Stimulated activated naive CD4-positive, alpha-beta T cell (primary cell): ENCODE data around the gene KMT2C.

Experiments used
- DNase-seq, 6 experiments: peaks; one replicate each; lab custom pipeline; 2025; lab: John Stamatoyannopoulos, UW

The KMT2C gene

DNA sequence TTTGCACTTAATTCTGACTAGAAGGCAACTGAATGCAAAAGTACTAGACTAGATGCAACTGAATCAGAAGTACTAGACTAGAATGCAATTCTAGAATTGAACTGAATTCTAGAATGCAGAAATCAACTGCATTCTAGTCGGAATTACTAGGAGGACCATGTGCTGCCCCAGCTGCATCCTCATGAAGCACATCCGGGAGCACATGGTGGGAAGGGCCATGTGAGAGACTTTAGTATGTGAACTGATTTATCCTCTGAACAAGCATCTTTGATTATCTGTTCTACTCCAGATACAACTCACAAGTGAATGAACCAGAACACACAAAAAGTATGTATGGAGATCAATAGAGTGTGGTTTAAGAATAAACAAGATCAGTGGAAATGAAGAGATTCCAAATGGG, 295.2 kb downstream of the KMT2C start:
- DNase-seq: no peak

DNA sequence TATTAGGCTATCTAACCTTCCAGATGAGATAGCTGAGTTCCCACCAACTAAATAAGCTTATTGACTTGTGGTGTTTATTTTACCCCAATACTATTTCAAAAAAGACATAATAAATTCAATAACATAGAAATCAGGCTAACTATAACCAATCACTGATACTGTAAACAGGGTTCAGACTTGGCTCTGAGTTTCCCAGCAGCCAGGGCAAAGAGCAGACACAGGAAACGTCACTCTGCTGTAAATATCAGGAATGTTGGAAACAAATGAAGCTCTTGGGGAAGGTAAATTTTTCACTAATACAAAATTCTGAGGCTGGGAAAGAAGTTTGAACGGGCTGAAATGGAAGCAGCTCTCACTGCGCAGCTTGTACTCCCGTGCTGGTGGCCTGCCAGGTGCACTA, 295.7 kb downstream of the KMT2C start:
- no peak for DNase-seq

DNA sequence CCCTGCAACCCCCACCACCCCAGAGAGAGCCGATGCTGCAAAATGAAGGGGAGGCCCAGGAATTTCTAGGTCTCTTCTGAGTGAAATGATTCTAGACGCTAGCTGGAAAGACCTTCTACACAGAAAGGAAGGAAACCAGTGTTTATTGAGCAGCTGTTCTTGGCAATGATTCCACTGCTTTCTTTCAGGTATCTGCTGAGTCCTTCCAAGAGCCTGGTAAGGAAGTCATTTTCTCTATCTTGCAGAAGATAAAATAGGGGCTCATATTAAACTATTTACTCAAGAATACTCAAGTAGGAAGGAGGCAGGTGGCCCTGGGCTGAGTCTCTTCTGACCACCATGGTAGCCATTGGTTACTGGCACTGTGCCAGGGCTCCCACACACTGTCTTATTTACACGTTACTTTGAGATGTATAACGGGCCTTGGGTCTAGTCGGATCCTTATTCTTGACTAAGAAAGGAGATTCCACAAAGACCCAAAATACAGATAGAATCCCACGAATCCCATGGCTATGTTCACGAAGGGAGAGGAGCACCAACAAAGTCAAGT, 298.3 kb downstream of the KMT2C start:
- no peak for DNase-seq

DNA sequence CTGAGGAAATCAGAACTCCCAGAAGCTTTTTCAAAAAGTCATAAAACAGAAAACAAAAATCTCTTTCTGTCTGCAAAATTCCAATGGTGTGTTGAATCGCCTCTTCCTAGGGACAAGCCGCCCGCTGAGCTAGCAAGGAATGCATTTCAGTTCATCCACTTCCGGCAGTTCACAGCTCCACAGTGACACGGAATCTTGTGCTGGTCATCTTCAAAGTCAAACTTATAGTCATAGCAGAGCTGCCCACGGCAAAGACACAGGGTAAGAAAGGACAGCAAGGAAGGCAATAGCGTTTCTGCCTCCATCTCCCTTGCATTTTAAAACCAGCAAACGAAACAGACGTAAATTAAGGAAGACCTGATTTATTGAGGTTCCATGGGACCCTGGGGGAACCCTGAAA, 299.1 kb downstream of the KMT2C start:
- DNase-seq: no peak

DNA sequence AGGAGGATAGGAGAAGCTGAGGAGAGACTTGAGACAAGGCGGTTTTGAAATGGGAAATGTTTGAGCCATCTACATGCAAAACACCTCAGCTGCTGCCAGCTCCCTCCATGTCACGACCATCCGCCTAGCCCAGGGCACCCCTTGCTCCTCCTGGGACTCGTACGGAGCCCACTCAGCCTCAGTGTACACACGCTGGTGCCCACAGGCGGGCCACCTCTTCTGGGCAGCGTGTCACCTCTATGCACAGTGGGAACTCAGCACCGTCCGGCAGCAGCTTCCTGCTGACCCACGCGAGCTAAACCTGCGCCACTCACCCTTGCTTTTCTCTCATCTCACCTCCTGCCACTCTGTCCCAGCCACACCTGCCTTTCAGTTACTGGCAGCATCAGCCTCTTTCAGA, 302.0 kb downstream of the KMT2C start:
- no peak for DNase-seq

DNA sequence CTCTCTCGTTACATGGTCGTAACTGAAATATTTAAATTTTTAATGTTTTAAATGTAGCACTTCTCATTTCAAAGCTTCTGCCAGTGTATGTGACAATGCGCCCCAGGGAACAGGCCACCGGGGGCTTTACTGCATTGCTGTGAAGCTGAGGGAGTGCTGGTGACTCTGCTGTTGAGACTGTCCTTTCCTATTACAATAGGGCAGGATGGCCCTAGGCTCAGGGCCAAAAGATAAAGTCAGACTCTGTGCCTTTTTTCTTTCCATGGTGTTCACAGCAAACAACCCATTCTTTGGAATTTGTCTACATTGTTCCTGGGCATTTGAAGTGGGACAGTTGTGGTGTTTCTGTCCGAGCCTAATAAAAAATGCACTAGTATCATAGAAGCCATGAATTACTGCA, 303.0 kb downstream of the KMT2C start:
- no peak for DNase-seq

DNA sequence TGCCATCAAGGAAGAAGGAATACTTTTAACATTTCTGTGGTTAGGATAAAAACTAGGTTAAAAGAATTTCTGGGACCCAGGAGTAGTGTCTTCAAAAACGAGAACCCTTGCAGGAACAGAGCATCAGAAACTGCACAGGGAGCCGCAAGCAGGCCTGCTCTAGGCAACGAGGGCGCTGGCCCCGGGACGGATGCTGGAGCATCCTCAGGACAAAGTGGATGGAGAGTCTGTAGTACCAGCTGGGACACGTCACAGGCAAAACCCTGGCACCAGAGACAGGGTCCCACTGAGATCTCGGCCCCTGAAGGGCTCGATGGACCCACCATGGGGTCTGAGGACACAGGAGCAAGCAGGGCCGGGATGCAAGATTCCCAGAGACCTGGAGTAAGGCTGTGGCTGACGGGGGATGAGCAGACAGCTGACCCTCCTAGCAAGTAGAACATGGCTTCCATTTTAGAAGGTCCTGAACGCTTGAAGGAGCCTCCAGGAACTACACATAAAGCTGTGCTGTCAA, 303.8 kb downstream of the KMT2C start:
- no peak for DNase-seq

DNA sequence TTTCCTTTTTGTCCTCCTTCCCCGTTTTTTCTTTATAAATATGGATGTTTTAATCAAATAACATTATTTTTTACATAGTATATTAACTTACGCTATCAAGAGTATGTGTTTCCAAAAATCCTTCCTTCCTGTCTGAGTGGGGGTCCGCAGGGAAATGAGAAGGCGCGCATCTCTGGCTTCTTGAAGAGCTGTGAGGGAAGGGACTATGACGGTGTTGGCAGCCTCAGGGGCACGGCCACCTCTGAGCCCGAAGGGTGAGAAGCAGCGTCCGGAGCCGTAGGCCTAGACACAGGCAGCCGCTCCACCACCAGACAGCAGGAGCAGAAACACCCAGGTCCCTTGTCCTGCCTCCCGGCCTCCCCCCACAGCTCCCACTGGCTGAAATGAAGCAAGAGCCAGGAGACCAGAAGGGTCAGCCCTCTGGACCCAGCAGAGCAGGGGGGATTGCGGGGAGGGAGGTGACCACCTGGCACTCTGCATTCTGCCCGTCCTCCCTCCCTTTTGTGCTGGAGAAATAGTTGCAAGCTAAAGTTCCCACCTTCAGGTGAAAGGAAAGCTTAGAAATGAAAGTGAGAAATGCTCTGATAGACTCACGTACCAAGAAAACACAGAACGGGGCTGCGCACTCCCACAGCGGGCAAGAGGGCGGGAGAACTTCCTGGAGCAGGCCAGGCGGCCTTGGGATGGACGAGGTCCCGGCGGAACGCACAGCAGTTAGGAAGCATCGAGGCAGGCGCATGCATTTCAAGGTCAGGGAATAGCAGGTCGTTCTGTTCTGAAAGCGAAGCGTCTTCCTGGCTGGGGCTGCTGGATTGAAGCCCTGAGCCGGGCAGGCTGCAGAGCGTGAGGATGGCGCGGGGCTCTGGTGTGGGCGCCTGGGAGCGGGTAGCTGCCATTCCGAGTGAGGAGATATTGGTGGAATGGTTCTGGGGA, 304.9 kb downstream of the KMT2C start:
- no peak for DNase-seq

DNA sequence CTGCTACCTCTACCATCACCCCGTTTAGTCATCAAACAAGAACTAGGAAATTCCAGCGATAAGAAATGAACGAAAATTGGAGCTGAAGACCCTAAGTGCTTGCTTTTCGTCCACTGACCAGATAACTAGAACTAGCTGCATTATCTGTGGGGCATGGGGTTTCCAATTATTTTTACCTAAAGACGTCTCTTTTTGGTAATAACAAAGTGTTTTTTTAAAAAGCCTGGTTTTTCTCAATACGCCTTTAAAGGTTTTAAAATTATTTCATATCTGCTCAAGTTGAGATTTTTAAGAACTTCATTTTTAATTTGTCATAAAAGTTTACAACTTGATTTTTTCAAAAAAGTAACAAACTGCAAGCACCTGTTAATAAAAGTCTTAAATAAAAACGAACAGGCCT, 306.1 kb downstream of the KMT2C start:
- DNase-seq: no peak

DNA sequence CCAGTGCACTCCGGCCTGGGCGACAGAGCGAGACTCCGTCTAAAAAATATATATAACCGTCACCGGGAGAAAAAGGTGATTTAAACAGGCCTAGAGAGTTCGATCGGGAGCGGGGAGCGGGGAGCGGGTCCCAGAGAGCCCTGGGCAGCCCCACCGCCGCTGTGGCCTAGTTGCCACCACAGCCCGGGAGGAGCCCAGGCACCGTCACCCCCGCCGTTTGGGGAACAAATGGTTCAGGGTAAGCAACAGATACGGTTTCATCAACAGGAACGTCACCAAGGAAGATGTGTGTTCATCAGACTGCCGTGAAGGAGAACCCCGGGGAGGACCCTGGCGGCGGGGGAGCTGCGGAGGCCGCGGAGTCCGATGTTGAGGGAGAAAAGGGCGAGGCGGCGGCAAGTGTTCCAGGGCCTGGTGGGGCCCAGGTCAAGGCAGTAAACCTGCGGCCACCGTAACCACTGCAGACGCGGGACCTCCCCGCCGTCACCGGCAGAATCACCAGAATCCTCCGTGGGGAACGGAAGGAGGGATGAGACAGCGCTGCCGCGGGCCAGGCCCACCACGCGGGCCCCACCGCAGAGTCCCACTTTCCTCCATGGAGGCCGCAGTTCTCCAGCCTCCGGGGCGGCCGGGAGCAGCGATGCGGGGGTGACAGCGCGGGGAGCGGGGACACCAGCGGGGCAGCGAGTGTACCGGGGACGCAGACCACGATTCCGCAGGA, 306.9 kb downstream of the KMT2C start:
- DNase-seq: no peak

DNA sequence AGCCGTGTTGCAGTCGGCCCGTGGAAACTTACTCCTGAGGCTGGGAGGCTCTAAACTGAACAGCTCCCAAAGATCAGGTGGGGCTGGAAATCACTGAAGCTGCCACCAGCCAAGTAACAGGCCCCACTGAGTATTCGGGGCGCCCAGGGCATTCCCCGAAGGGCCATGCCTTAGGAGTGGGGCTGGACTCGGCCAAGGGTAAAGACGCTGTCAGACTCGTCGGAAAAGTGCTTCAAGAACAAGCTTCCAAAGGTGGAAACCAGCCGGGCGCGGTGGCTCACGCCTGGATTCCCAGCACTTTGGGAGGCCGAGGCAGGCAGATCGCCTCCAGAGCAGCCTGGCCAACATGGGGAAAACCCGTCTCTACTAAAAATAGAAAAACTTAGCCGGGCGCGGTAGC, 307.6 kb downstream of the KMT2C start:
- no peak for DNase-seq

DNA sequence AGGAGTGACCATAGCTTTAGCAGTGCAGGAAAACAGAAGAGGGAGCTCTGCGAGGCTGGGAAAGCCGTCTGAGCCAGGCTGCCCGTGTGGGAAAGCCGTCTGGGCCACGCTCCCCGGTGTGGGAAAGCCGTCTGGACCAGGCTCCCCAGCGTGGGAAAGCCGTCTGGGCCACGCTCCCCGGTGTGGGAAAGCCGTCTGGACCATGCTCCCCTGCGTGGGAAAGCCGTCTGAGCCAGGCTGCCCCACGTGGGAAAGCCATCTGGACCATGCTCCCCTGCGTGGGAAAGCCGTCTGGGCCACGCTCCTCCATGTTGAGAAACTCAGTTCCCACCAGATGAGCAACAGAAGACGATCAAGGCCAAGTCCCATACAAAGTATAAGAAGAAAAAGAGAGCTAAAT, 308.6 kb downstream of the KMT2C start:
- no peak for DNase-seq

DNA sequence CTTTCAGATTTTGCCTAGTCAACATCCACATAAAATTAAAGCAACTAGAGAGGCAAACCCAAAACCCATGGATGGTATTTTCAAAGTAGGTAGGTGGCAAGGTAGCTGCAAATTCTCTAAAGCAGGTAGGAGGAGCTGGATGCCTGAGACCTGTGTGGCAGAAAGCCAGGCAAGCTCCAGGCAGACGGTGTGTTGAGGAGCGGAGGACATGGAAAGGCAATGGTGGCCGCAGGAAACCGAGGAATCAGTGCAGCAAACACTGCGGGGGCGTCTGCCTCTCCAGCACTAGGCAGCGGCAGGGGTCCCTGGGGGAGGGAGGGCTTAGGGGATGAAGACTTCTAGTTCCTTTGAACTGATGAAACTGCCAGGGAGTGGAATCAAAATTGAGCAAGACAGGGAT, 309.1 kb downstream of the KMT2C start:
- DNase-seq: no peak

DNA sequence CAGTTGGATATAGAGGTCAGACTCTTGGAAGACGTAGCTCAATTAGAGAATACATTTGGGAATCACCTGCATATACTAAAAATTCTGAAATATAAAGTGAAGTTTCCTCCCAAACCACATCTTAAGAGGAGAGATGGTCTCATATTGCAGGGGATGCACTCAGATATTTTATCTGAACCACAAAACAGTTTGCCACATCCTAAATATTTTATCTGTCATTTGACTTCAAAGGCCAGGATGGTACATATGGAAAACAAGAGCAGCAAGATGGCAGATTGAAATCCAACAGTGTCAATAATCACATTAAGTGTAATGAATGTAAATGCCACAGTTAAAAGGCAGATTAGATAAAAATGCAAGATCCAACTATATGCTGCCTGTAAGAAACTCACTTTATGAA, 313.3 kb downstream of the KMT2C start:
- DNase-seq: no peak

DNA sequence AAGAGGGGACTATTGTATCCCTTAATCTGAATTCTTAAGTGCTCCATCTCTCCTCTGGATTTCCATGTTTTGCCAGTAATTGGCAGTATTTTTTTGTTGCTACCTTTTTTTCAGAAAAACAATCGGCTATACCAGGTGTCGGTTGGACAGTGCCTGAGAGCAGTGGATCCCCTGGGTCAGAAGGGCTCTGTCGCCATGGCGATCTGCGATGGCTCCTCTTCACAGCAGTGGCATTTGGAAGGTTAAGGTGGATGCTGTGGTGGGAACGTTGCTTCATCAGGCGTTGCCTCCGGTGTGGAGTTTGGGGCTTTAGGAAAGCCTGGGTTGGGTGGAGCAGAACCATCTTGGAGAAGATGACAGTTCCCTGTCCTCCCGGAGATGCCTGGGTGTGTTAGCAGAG, 314.4 kb downstream of the KMT2C start:
- no peak for DNase-seq

DNA sequence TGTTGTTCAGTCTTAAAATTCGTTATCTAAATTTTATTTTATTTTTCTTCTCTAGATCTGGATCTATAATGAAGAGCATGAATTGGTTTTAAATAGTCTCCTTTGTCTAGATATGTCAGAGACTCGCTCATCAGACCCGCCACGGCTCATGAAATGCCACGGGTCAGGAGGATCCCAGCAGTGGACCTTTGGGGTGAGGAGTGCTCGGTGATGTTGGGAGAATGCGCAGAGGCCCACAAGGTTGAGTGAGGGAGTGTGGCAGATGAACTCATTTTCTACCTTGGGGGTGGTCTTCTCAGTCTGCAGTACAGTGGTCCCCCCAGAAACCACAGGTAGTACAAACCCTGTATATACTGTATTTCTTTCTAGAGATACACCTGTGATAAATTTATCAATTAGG, 315.0 kb downstream of the KMT2C start:
- DNase-seq: no peak

DNA sequence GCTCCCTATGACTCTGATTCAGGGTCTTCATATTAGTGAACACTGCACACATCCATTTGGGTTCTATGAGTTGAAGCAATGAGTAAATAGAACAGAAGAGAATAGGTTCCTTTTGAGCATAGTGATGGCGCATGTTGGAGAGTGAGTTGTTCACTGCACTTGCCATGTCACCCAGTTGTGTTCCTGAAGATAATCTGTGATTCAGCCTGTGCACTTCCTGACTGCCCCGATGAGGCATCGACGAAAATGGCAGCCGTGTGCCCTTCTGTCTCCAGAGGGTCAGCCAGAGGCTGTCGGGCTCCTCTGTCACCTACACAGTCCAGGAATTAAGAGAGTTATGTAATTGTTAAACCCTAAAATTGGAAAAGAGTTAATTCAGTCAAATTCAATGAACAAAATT, 315.6 kb downstream of the KMT2C start:
- no peak for DNase-seq

DNA sequence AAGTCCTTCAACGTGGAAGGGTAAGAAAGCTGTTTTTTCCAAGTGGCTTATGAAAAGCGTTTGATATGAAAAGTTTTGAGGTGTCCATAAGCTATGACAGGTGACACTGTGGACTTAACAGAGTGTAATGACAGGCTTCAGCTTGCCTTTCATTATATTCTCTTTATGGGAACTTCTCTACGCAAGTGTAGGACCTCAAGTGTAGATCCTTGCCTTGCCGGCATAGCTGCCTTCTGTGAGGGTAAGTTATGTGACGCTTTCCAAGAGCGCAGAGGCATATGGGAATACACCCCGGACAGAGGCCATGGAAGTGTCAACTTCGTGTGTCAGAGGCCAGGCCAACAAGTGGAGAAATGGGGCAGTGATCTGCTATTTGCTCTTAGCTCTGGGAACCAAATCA, 318.4 kb downstream of the KMT2C start:
- DNase-seq: no peak

DNA sequence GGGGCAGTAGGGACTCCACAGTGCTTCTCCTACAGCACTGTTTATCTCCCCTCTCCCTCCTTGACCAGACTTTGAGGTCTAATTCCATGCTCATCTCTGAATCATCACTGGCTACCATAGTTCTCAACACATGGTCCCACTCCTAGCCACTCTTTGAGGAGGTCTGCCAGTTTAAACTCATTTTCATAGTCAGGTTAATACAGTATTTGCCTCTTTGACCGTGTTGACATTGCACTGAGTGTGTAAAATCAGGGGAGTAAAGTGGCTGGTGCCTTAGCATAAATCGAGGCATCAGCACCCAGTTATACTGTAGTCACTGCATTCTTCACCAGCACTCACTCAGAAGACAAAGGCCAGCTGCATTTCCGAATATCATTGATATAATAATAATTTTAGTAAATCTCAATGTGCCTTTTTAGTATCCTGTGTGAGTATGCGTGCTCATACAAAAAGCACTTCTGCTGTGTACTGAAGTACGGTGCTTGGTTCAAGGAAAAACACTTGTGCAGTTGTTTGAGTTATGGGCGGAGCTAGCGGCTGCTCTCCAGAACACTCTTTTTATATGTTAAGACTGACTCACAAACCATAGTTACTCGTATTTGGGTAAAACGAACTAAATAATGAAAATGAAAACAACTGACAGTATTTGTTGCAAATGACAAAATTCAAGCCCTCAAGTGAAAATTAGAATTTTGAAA, 320.6 kb downstream of the KMT2C start:
- DNase-seq: no peak

DNA sequence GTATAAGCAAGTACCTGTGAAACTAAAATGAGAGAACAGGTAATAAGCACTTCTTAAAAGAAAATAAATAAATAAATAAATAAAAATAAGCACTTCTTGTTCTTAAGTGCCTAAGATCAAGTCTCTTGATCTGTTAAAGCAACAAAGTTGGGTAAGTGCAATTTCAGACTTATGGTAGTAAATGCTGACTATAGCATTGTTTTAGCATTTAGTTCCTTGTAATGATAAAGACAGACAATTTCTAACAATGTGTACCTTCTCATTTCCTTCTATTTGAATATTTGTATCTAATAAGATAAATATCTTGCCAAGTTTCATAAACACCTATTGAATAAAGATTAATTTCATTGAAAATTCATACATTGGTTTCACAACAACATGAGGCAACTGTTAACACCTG, 323.0 kb downstream of the KMT2C start:
- DNase-seq: no peak

DNA sequence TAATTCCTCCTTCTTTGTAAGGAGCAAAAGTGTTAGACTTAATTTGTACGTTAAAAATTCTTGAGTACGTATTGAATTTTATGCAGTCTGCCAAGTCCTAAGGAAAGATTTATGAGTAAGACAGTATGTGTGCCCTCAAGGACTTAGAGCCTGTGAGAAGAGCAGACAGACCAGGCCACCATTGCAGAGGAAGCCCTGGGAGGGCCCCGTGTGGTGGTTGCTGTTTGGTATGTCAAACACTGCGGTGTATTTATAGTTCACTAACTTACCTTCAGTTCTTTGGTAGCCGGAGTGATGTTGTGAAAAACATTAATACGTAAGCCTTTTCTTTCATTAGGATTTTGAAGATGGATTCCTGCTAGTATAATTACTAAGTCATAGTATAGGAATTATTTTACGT, 327.4 kb downstream of the KMT2C start:
- no peak for DNase-seq

DNA sequence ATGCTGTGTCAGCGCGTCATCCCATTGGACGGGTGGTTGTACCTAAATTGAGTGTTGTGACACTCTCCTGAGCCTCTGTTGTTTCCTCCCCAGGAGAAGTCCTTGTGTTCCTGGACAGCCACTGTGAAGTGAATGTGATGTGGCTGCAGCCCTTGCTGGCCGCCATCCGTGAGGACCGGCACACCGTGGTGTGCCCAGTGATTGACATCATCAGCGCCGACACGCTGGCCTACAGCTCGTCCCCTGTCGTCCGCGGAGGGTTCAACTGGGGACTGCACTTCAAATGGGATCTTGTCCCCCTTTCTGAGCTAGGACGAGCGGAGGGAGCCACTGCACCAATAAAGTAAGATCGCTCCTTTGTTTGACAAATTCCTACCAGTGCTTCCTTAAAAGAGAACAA, 327.9 kb downstream of the KMT2C start:
- no peak for DNase-seq
